Natural killer cell (primary cell): Measurements from ENCODE around the gene FHIP2A. TPM values are rescaled to one million over a fixed set of nuclear protein-coding genes. Genes with fewer than 3 reads are reported as not detected.
"Not testable (repeated sequence)": the region's sequence is repeated elsewhere in the genome, so short reads cannot be mapped to it uniquely, and the experiment has no call there.

ENCODE experiments used
- ATAC-seq, 3 donors: fragments of 150-1000 bp in 2 of 3; fragments of 200-7000 bp in 1 of 3; cut with Tn5 transposase; 1 replicate in 1 of 3; 2 replicates in 2 of 3; pipeline ENCODE4 v1.10.0; 2021; ENCODE audit warnings: mild to moderate bottlenecking in 2 of 3, moderate library complexity in 2 of 3
- DNase-seq, 2 donors: peaks; one replicate each; pipeline versions ENCODE4 v3.0.0 to v3.0.0-alpha.2; 2013 to 2021; ENCODE audit warnings: mixed read lengths in 1 of 2
- H3K27ac ChIP-seq: one replicate; pipeline ENCODE4 v1.5.1; 2013; ENCODE audit warnings: mild to moderate bottlenecking, low read length
- H3K27me3 ChIP-seq: one replicate; pipeline ENCODE4 v1.6.1; 2013; ENCODE audit warnings: low read length; ENCODE audit not compliant: control insufficient read depth, insufficient read depth
- H3K36me3 ChIP-seq: one replicate; pipeline ENCODE4 v1.6.1; 2013; ENCODE audit warnings: low read length; ENCODE audit not compliant: control insufficient read depth, insufficient read depth
- H3K4me1 ChIP-seq: one replicate; pipeline ENCODE4 v1.6.1; 2013; ENCODE audit warnings: low read length; ENCODE audit not compliant: control insufficient read depth, insufficient read depth
- H3K4me3 ChIP-seq: one replicate; pipeline ENCODE4 v1.5.1; 2013; ENCODE audit warnings: low read length
- H3K9me3 ChIP-seq: one replicate; pipeline ENCODE4 v1.6.1; 2013; ENCODE audit warnings: low read length; ENCODE audit not compliant: control insufficient read depth, insufficient read depth
- H3K27ac Mint-ChIP-seq, 2 donors: one replicate each; pipeline ENCODE4 v1.8.0; 2022; ENCODE audit warnings: mild to moderate bottlenecking in 2 of 2, mixed read lengths in 2 of 2, moderate library complexity in 1 of 2
- H3K27me3 Mint-ChIP-seq, 2 donors: one replicate each; pipeline ENCODE4 v1.8.0; 2022; ENCODE audit warnings: low read depth in 2 of 2, mixed read lengths in 2 of 2
- H3K36me3 Mint-ChIP-seq: one replicate; pipeline ENCODE4 v1.8.0; 2022; ENCODE audit warnings: mixed read lengths
- H3K4me1 Mint-ChIP-seq, 2 donors: one replicate each; pipeline ENCODE4 v1.8.0; 2022; ENCODE audit warnings: mixed read lengths in 2 of 2
- H3K4me3 Mint-ChIP-seq: one replicate; pipeline ENCODE4 v1.8.0; 2022; ENCODE audit warnings: mild to moderate bottlenecking, moderate library complexity, mixed read lengths
- H3K9me3 Mint-ChIP-seq, 2 donors: one replicate each; pipeline ENCODE4 v1.8.0; 2022; ENCODE audit warnings: mixed read lengths in 2 of 2
- CTCF ChIP-seq: fragments of 200-600 bp; IDR thresholded peaks from one replicate; pipeline ENCODE4 v1.8.0; 2022; ENCODE audit warnings: antibody characterized with exemption
- WGBS: methylation state at CpG from one replicate; pipeline ENCODE4 v1.1.7; 2013; ENCODE audit warnings: missing lambda C conversion rate; ENCODE audit not compliant: insufficient coverage; 5-methylcytosine and 5-hydroxymethylcytosine counted together
- intact Hi-C: fragments of 100-400 bp; cut with micrococcal nuclease; formaldehyde crosslinking; loops from one replicate; pipeline ENCODE4 v1.14.2; 2022
- total RNA-seq, 4 donors: library from RNA; stranded (reverse); fragments of 120-200 nt in 1 of 4; gene quantifications; one replicate each; pipeline versions ENCODE4 v1.2.3 to v1.2.4, GENCODE V29; 2013 to 2022

FHIP2A gene
- total RNA-seq, 3 donors from 2014 or later (not counting 1 experiment from before 2014, with no cell fraction given), result 36.0 to 42.4 (median 39.5) TPM

DNA sequence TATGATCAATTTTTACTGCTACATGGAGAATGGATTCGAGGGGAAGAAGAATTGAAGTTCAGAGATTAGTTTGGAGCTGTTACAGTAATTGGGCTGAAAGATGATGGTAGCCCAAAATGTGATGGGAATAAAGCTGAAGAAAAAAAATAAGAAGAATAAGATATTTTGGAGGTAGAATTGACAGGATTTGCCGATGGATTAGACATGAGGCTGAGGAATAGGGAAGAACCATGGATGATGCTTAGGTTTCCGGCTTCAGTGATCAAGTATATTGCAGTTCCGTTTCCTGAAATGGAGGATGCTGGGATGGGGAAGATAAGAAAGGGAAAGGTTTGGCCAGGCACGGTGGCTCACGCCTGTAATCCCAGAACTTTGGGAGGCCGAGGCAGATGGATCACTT lies 38.9 kb upstream of the FHIP2A start:
- intact Hi-C loops, result no loop called here

GRCh38 chr10:114783686-114784085 lies 37.9 kb upstream of the FHIP2A start:
- Histone ChIP-seq H3K4me1 (no peaks in the 10 kb centered on the region), H3K27me3 (no peaks in the 10 kb centered on the region), H3K27ac (no peak overlapping the region), H3K9me3 (no peaks in the 10 kb centered on the region), H3K36me3 (no peaks in the 10 kb centered on the region), H3K4me3 (no peak overlapping the region)
- no peak for TF ChIP-seq CTCF
- DNase-seq (no peak), ATAC-seq (no peak)
- peaks cover 0 to 3% of the 10 kb centered on the region in 2 donors for H3K27me3 Mint-ChIP-seq
- no peaks in the 10 kb centered on the region for H3K4me1 Mint-ChIP-seq
- H3K4me3 Mint-ChIP-seq, result no peak overlapping the region
- intact Hi-C loops, result no loop called here
- WGBS, result 87% methylated on average over 7 of the region's 7 CpGs
- H3K36me3 Mint-ChIP-seq, result no peaks in the 10 kb centered on the region
- no peaks in the 10 kb centered on the region for H3K9me3 Mint-ChIP-seq
- no peak overlapping the region for H3K27ac Mint-ChIP-seq

More for the DNA sequence above, 38.9 kb upstream of the FHIP2A start:
- no peak overlapping the region for H3K4me3 Mint-ChIP-seq
- ATAC-seq (no peak), DNase-seq (no peak)
- WGBS, result 96% methylated on average over 7 of the region's 7 CpGs
- H3K9me3 Mint-ChIP-seq, result no peaks in the 10 kb centered on the region
- H3K4me1 Mint-ChIP-seq, result no peaks in the 10 kb centered on the region
- H3K27ac Mint-ChIP-seq, result no peak overlapping the region
- Histone ChIP-seq H3K27me3 (no peaks in the 10 kb centered on the region), H3K9me3 (no peaks in the 10 kb centered on the region), H3K4me3 (no peak overlapping the region), H3K36me3 (no peaks in the 10 kb centered on the region), H3K27ac (no peak overlapping the region), H3K4me1 (no peaks in the 10 kb centered on the region)
- no peak for TF ChIP-seq CTCF
- no peaks in the 10 kb centered on the region for H3K36me3 Mint-ChIP-seq
- peaks cover 0 to 8% of the 10 kb centered on the region in 2 donors for H3K27me3 Mint-ChIP-seq

- ATAC-seq, result peak; percentile 54 to 77 (median 58)
- H3K27ac ChIP-seq, H3K9me3 Mint-ChIP-seq, H3K36me3 ChIP-seq, H3K36me3 Mint-ChIP-seq, H3K27me3 ChIP-seq, H3K4me1 Mint-ChIP-seq, H3K9me3 ChIP-seq, H3K4me3 ChIP-seq, H3K27me3 Mint-ChIP-seq, H3K4me3 Mint-ChIP-seq, H3K4me1 ChIP-seq, H3K27ac Mint-ChIP-seq: not testable (repeated sequence)
- peak; percentile 74 for TF ChIP-seq CTCF
- WGBS, result 47% methylated on average over 7 of the region's 9 CpGs
- peak in 1 of 2 donors; percentile 64 for DNase-seq
- intact Hi-C loops, result loop anchor here (1.0 kb wide), 3 partner anchors 236 to 482 kb away; no protein-coding TSS in a partner anchor
Measured at GRCh38 chr10:114786492-114786891, 35.1 kb upstream of the FHIP2A start.

GRCh38 chr10:114787131-114787530 lies 34.4 kb upstream of the FHIP2A start:
- H3K9me3 Mint-ChIP-seq, H3K36me3 Mint-ChIP-seq, H3K4me3 ChIP-seq, H3K27ac Mint-ChIP-seq, H3K27me3 Mint-ChIP-seq, DNase-seq, H3K27ac ChIP-seq, H3K27me3 ChIP-seq, H3K9me3 ChIP-seq, H3K4me1 ChIP-seq, H3K4me1 Mint-ChIP-seq, ATAC-seq, H3K36me3 ChIP-seq, H3K4me3 Mint-ChIP-seq, intact Hi-C loops: not testable (repeated sequence)
- WGBS, result 91% methylated on average over 19 of the region's 30 CpGs
